ENCODE measurements around the gene ALDOC.

Gene ALDOC

GRCh38 chr17:28551421-28552175, 25.1 kb downstream of the ALDOC start:
- no peak for DNase-seq

GRCh38 chr17:28550858-28551257, 25.8 kb downstream of the ALDOC start:
- no peak for DNase-seq

- DNase-seq = no peak
Measured at GRCh38 chr17:28549236-28550132, 27.2 kb downstream of the ALDOC start.

- DNase-seq = no peak
Measured at GRCh38 chr17:28548417-28549130, 28.1 kb downstream of the ALDOC start.

GRCh38 chr17:28547623-28548416, 28.9 kb downstream of the ALDOC start:
- DNase-seq = peak; percentile 34

GRCh38 chr17:28547096-28547622, 29.5 kb downstream of the ALDOC start:
- DNase-seq = no peak

GRCh38 chr17:28545787-28546415, 30.8 kb downstream of the ALDOC start:
- no peak for DNase-seq

- DNase-seq = no peak
Measured at GRCh38 chr17:28545141-28545503, 31.6 kb downstream of the ALDOC start.

- no peak for DNase-seq
Measured at GRCh38 chr17:28544402-28545140, 32.1 kb downstream of the ALDOC start.

GRCh38 chr17:28541439-28541838, 35.3 kb downstream of the ALDOC start:
- DNase-seq = no peak

GRCh38 chr17:28540231-28540630, 36.5 kb downstream of the ALDOC start:
- no peak for DNase-seq

GRCh38 chr17:28538296-28538895, 38.3 kb downstream of the ALDOC start:
- DNase-seq = no peak

GRCh38 chr17:28537219-28537610, 39.5 kb downstream of the ALDOC start:
- no peak for DNase-seq

- no peak for DNase-seq
Measured at GRCh38 chr17:28536532-28537218, 40.0 kb downstream of the ALDOC start.

- no peak for DNase-seq
Measured at GRCh38 chr17:28534740-28535375, 41.8 kb downstream of the ALDOC start.

- DNase-seq = no peak
Measured at GRCh38 chr17:28533091-28533807, 43.4 kb downstream of the ALDOC start.

GRCh38 chr17:28532050-28532960, 44.4 kb downstream of the ALDOC start:
- no peak for DNase-seq

- DNase-seq = no peak
Measured at GRCh38 chr17:28530926-28531325, 45.8 kb downstream of the ALDOC start.

All from NCI-H2107 (cell line).